ENCODE data around the gene APCDD1L. TPM values are rescaled to one million over a fixed set of nuclear protein-coding genes. Genes with fewer than 3 reads are reported as not detected.
"Not testable (repeated sequence)": the region's sequence is repeated elsewhere in the genome, so short reads cannot be mapped to it uniquely, and the experiment has no call there.

The APCDD1L gene
- total RNA-seq, 4 donors from 2014 or later, result 0.07 to 0.22 TPM; not detected in 2

DNA sequence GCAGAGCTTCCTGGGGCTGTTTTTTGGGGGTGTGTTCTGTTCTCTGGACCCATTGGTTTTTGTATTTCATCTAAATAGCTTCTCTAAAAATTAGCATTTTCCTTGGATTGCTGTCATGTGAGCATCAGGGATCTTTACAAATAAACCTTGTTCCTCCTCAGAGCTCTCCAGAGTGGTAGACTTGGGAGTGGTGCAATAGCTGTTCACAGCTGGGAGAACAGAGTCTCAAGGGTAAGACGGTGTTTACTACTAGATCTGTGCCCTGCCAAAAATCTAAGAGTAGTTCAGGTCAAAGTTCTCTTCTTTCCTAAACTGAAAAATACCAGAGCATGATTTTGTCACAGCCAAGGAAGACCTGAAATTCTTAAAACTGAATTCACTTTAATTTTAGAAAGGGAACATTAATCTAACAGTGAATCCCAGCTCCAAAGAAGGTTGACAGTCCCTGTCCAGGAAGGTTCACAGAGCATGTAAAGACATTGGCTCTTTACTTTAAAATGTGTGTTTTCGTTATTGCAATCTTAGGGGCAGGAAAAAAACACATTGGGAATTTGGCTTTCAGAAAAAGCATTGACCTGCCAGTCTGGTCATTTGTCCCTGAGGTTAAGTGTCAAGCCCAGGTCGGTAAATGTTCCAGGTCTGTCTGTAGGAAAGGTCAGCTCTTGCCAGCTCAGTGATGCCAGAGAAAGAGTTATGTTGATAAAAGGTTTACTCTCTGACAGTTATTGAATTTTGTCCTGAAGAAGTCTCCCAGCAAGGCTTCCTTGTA, 82.8 kb downstream of the APCDD1L start:
- Histone ChIP-seq H3K4me3 (no peak overlapping the region), H3K36me3 (no peaks in the 10 kb centered on the region), H3K27ac (peak overlapping the region in 3 of 4 donors; percentile 3 to 57 (median 34)), H3K27me3 (no peaks in the 10 kb centered on the region), H3K4me1 (peaks cover 26 to 27% of the 10 kb centered on the region in 2 donors), H3K9me3 (no peaks in the 10 kb centered on the region)
- in situ Hi-C loops (cut with MboI; ENCODE audit: low sequenced_read_pairs in 4 of 4), result no loop called here
- TF ChIP-seq POLR2A (IDR thresholded peaks at IDR 0.05) (no peak), CTCF (IDR thresholded peaks at IDR 0.05 in 4 of 5, conservative IDR thresholded peaks at IDR 0.05 in 1 of 5) (no peak)
- peak; percentile 16 to 48 for DNase-seq
- intact Hi-C loops (cut with DNase I; ENCODE audit: low total_unique reads), result no loop called here
- ATAC-seq, result peak; percentile 89 to 91

- DNase-seq, result no peak
- no peaks in the 10 kb centered on the region for H3K36me3 ChIP-seq
- in situ Hi-C loops (cut with MboI; ENCODE audit: low sequenced_read_pairs in 4 of 4) (no loop called here), intact Hi-C loops (cut with DNase I; ENCODE audit: low total_unique reads) (no loop called here)
- H3K4me3 ChIP-seq, result no peak overlapping the region
- no peak for TF ChIP-seq CTCF (IDR thresholded peaks at IDR 0.05 in 4 of 5, conservative IDR thresholded peaks at IDR 0.05 in 1 of 5)
- TF ChIP-seq POLR2A (IDR thresholded peaks at IDR 0.05), result no peak
- H3K27me3 ChIP-seq, result no peaks in the 10 kb centered on the region
- peak overlapping the region in 1 of 4 donors; percentile 57 for H3K27ac ChIP-seq
- peaks cover 26 to 27% of the 10 kb centered on the region in 2 donors for H3K4me1 ChIP-seq
- H3K9me3 ChIP-seq, result no peaks in the 10 kb centered on the region
- no peak for ATAC-seq
Observed at GRCh38 chr20:58431134-58431533, 84.1 kb downstream of the APCDD1L start.

DNA sequence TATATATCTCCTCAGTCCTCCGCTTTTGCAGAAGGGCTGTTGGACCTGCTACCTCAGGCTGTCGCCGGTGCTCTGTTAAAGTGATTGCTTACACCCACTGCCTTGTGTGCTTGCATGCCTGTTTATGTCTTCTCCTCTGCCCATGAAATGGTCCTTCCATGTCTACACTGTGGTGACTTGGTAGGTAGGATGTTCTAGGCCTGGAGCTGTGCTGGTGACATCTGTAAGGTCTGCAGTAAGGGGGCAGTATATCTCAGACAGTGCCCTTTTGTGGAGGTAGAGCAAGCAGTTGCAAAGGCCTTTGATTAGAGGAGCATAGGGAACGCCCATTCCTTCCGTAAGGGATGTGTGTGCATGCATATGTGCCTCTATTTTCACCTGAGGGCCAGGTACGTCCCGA, 85.9 kb downstream of the APCDD1L start:
- H3K4me1 ChIP-seq, result peaks cover 26 to 27% of the 10 kb centered on the region in 2 donors
- no peak overlapping the region for H3K27ac ChIP-seq
- H3K36me3 ChIP-seq, result no peaks in the 10 kb centered on the region
- in situ Hi-C loops (cut with MboI; ENCODE audit: low sequenced_read_pairs in 4 of 4) (no loop called here), intact Hi-C loops (cut with DNase I; ENCODE audit: low total_unique reads) (no loop called here)
- no peaks in the 10 kb centered on the region for H3K27me3 ChIP-seq
- DNase-seq (no peak), ATAC-seq (no peak)
- H3K4me3 ChIP-seq, result no peak overlapping the region
- TF ChIP-seq POLR2A (IDR thresholded peaks at IDR 0.05), result no peak
- no peaks in the 10 kb centered on the region for H3K9me3 ChIP-seq

DNA sequence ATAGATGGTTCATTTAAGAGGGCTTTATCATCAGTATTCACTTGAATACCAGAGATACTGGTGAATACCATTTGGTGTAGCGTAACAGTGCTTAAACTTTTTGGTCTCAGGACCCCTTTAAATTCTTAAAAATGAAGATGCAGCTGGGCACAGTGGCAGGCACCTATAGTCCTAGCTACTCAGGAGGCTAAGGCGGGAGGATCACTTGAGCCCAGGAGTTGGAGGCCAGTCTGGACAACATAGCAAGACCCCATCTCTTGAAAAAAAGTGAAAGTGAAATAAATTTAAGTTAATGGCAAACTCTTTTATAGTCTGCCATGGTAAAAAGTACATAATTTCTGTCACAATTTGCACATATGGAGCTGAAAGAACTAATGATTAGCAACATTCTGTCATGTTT, 86.8 kb downstream of the APCDD1L start:
- Histone ChIP-seq H3K4me3 (no peak overlapping the region), H3K36me3 (no peaks in the 10 kb centered on the region), H3K27me3 (no peaks in the 10 kb centered on the region), H3K27ac (no peak overlapping the region), H3K9me3 (no peaks in the 10 kb centered on the region), H3K4me1 (peaks cover 21 to 22% of the 10 kb centered on the region in 2 donors)
- TF ChIP-seq POLR2A (IDR thresholded peaks at IDR 0.05), result no peak
- in situ Hi-C loops (cut with MboI; ENCODE audit: low sequenced_read_pairs in 4 of 4) (no loop called here), intact Hi-C loops (cut with DNase I; ENCODE audit: low total_unique reads) (no loop called here)
- ATAC-seq, result no peak
- no peak for DNase-seq

GRCh38 chr20:58427571-58427970, 87.6 kb downstream of the APCDD1L start:
- in situ Hi-C loops (cut with MboI; ENCODE audit: low sequenced_read_pairs in 4 of 4), result not testable (repeated sequence)

DNA sequence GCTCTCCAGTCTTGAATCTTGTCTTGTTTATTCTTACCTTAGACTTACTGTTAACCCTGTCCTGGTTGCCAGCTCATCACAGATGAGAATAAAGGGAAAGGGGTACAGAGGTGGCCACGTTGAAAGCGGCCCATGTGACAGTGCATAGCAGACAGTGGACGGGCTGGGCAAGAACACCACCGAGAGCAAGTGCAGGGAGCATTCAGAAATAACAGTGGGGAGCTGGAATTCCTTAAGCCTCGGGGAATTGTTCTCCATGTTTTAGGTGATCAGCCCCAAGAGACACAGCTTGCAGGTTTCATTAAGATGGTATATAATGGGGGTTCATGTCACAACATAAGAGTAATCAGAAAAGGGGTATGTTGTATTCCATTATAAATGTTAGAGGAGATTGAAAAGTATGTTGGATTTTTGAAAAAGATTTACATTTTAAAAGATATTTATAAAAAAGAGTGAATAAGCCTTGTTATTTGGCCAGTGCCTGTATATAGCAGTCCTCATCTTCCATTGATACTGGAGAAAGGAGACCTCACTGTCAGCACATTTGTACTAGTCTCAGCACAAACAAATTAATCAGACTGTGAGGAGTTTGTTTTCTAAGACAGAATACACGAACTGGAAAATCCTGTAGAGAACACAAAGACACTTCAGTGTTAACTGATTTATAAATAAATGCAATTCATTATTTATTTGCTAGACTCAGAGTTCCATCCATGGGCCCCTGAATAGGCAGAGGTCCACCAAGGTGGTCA, 90.8 kb downstream of the APCDD1L start:
- Histone ChIP-seq H3K36me3 (peaks cover 0 to 7% of the 10 kb centered on the region in 2 donors), H3K4me1 (no peaks in the 10 kb centered on the region), H3K4me3 (no peak overlapping the region), H3K9me3 (no peaks in the 10 kb centered on the region), H3K27me3 (no peaks in the 10 kb centered on the region), H3K27ac (no peak overlapping the region)
- DNase-seq (no peak), ATAC-seq (no peak)
- intact Hi-C loops (cut with DNase I; ENCODE audit: low total_unique reads), result no loop called here
- in situ Hi-C loops (cut with MboI; ENCODE audit: low sequenced_read_pairs in 4 of 4), result no loop called here
- TF ChIP-seq POLR2A (IDR thresholded peaks at IDR 0.05) (no peak), CTCF (IDR thresholded peaks at IDR 0.05 in 4 of 5, conservative IDR thresholded peaks at IDR 0.05 in 1 of 5) (no peak)

More at GRCh38 chr20:58427571-58427970, 87.6 kb downstream of the APCDD1L start:
- DNase-seq; ATAC-seq; H3K4me3 ChIP-seq; intact Hi-C loops (cut with DNase I; ENCODE audit: low total_unique reads); H3K27ac ChIP-seq; H3K27me3 ChIP-seq; H3K9me3 ChIP-seq; H3K36me3 ChIP-seq: not testable (repeated sequence)
- peaks cover 14% of the 10 kb centered on the region in 2 donors for H3K4me1 ChIP-seq

All from gastrocnemius medialis (tissue), 4 donors.